ENCODE measurements around the gene SLC4A7. TPM values are rescaled to one million over a fixed set of nuclear protein-coding genes. Genes with fewer than 3 reads are reported as not detected.

SLC4A7 gene
- total and polyA plus RNA-seq, 9 of the 15 experiments (the other 6 are each of a cell fraction or from before 2014, with no cell fraction given), result 1.7 to 13.6 (median 8.0) TPM

- no peak for TF ChIP-seq CTCFL (IDR thresholded peaks at IDR 0.05; ENCODE audit: borderline replicate concordance, insufficient read depth, low read depth, low read length, poor library complexity, severe bottlenecking)
- no peak for TF ChIP-seq NUFIP1 (IDR thresholded peaks at IDR 0.05; ENCODE audit: partially characterized antibody)
These were observed 37.1 kb upstream of the SLC4A7 start (continued) for GRCh38 chr3:27521179-27521871.

GRCh38 chr3:27511724-27512422 is 27.7 kb upstream of the SLC4A7 start:
- Histone ChIP-seq H3K4me1 (replicated peaks in 1 of 2; ENCODE audit: control insufficient read depth in 2 of 2, insufficient read depth in 2 of 2, low read length in 2 of 2) (no peaks in the 10 kb centered on the region), H3K4me3 (no peak overlapping the region), H3K79me2 (ENCODE audit: control insufficient read depth, insufficient read depth, low read length) (no peaks in the 10 kb centered on the region), H3K36me3 (ENCODE audit: control insufficient read depth, insufficient read depth, low read length) (no peaks in the 10 kb centered on the region), H3K9me3 (replicated peaks; ENCODE audit: control insufficient read depth, insufficient read depth, low read depth, low read length) (no peaks in the 10 kb centered on the region), H4K20me1 (replicated peaks; ENCODE audit: control insufficient read depth, insufficient read depth, low read length) (no peaks in the 10 kb centered on the region), H3K9ac (ENCODE audit: insufficient read depth in 1 of 2, low read depth in 2 of 2, low read length in 2 of 2) (no peak overlapping the region), H3K27ac (ENCODE audit: extremely low read depth, low read depth, low read length) (no peak overlapping the region), H3K4me2 (ENCODE audit: insufficient read depth, low read length) (no peak overlapping the region), H2AFZ (ENCODE audit: low read depth, low read length) (no peak overlapping the region), H3K9me1 (ENCODE audit: control insufficient read depth, insufficient read depth, low read length) (no peaks in the 10 kb centered on the region), H3K27me3 (ENCODE audit: control insufficient read depth in 2 of 2, insufficient read depth in 2 of 2, low read length in 2 of 2) (no peaks in the 10 kb centered on the region)
- no peak for DNase-seq (ENCODE audit: extremely low read depth in 1 of 4, low spot score in 3 of 4)
- in situ Hi-C loops (cut with MboI) (no loop called here), intact Hi-C loops (cut with micrococcal nuclease) (no loop called here)
- 0% methylated on average over 5 of the region's 5 CpGs for WGBS (ENCODE audit: insufficient coverage, low coverage, missing lambda C conversion rate)
- no peak for ATAC-seq
- FAIRE-seq, result no peak
- ChIA-PET POLR2A (no interaction called here), CTCF (ENCODE audit: low intra/inter-chr PET ratio) (no interaction called here)
- BruUV-seq (replicated peaks), result no TSS peak
- TF ChIP-seq THRB (CRISPR knock-in tag; conservative IDR thresholded peaks at IDR 0.05) (no peak), HDAC8 (tag; IDR thresholded peaks at IDR 0.05) (no peak), PCBP1 (IDR thresholded peaks at IDR 0.05; ENCODE audit: low read depth, low read length, poor library complexity, severe bottlenecking) (no peak), NFIC (IDR thresholded peaks at IDR 0.05) (no peak), OTX1 (CRISPR knock-in tag; IDR thresholded peaks at IDR 0.05) (no peak), CREB3L1 (IDR thresholded peaks at IDR 0.05; ENCODE audit: borderline replicate concordance, low read depth) (no peak), ZNF280A (IDR thresholded peaks at IDR 0.05; ENCODE audit: low read depth, partially characterized antibody) (no peak), LEF1 (IDR thresholded peaks at IDR 0.05) (no peak), ZBTB26 (CRISPR knock-in tag; IDR thresholded peaks at IDR 0.05) (no peak)
